BJ (cell line): ENCODE results near the gene NAT9. TPM values are rescaled to one million over a fixed set of nuclear protein-coding genes. Genes with fewer than 3 reads are reported as not detected.

Experiments
- CTCF ChIA-PET: fragments of 350-600 bp; formaldehyde crosslinking; extraction: SDS; loops from one replicate; lab custom pipeline; 2021; ENCODE audit warnings: antibody characterized with exemption, inconsistent platforms; lab: Yijun Ruan, JAX
- POLR2A ChIA-PET: fragments of 300-600 bp; sonication (Branson Sonifier 250); formaldehyde crosslinking; extraction: SDS; loops from one replicate; lab custom pipeline; 2021; ENCODE audit warnings: antibody characterized with exemption; lab: Charles Lee
- DNase-seq: peaks from one replicate; pipeline ENCODE4 v3.0.0-alpha.2; 2011; ENCODE audit warnings: low read depth
- H3K27me3 ChIP-seq: 2 replicates; pipeline ENCODE4 v1.6.0; 2011; ENCODE audit warnings: low read length; ENCODE audit not compliant: control insufficient read depth, insufficient read depth
- H3K36me3 ChIP-seq: 2 replicates; pipeline ENCODE4 v1.5.1; 2011; ENCODE audit warnings: low read length; ENCODE audit not compliant: control insufficient read depth, insufficient read depth
- H3K4me3 ChIP-seq: 2 replicates; pipeline ENCODE4 v1.5.1; 2011; ENCODE audit warnings: low read depth, mild to moderate bottlenecking, control low read depth, low read length
- CTCF ChIP-seq: IDR thresholded peaks from 2 replicates; pipeline ENCODE4 v1.5.1; 2011; ENCODE audit warnings: low read depth, mild to moderate bottlenecking, control low read depth, inconsistent platforms, low read length, moderate library complexity; ENCODE audit not compliant: insufficient read depth
- polyA plus RNA-seq: library from polyadenylated mRNA; depleted of rRNA; stranded (reverse); fragments of >200 nt; gene quantifications from 2 replicates; pipeline ENCODE4 v1.2.3, GENCODE V29; 2011

Gene NAT9
- polyA plus RNA-seq, 1 experiment = 50.6 TPM

GRCh38 chr17:74815550-74816370 is 39.6 kb upstream of the NAT9 start:
- ChIA-PET CTCF (interaction anchor here (1.5 kb wide), 1 partner anchor 24 kb away, joined by 4 read pairs; no protein-coding TSS in a partner anchor), POLR2A (no interaction called here)
- peaks cover 9% of the 10 kb centered on the region for H3K36me3 ChIP-seq
- H3K27me3 ChIP-seq = no peaks in the 10 kb centered on the region
- DNase-seq = no peak
- TF ChIP-seq CTCF = peak; percentile 21; the same call in 1 of the 2 replicates
- H3K4me3 ChIP-seq = no peak overlapping the region

DNA sequence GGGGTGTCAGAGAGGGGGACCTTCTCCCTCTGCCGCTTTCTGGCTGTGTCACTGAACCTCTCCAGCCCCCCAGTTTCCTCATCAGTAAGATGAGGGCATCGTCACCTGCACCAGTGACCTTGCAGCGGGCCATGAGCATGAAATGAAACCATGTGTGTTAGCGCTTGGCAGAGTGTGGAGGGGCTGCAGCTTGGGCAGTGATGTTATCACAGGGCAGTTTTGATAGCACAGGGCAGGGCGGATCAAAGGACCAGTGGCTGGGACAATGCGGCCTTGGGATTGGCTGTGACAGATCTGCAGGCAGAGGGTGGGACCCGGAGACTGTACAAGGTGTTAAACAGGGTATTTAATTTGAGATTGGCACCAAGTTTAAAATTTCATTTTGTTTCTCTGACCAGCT is 38.9 kb upstream of the NAT9 start:
- no peak for TF ChIP-seq CTCF
- peaks cover 4% of the 10 kb centered on the region for H3K36me3 ChIP-seq
- no peak for DNase-seq
- H3K27me3 ChIP-seq = no peaks in the 10 kb centered on the region
- CTCF ChIA-PET = interaction anchor here (1.5 kb wide), 1 partner anchor 24 kb away, joined by 4 read pairs; no protein-coding TSS in a partner anchor
- H3K4me3 ChIP-seq = no peak overlapping the region
- POLR2A ChIA-PET = no interaction called here

DNA sequence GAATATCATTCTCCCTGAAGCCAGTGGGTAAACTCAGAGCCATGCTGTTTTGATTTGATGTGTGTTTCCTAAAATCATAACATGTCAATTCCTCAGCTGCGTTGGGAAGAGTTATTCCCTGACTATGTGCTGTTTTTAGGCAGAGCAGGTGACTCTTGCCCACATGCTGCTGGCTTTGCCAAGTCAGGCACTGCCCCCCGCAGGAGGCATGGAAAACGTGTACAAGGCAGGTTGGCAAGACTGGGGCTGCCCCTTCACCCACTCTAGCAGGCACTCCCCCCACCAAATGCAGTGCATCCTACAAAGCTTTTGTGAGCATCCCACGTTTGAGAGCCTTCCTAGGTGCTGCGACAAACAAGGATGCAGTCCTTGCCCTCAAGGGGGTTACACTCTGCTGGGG is 38.3 kb upstream of the NAT9 start:
- H3K27me3 ChIP-seq = no peaks in the 10 kb centered on the region
- CTCF ChIA-PET = interaction anchor here (1.5 kb wide), 1 partner anchor 23 kb away, joined by 4 read pairs; no protein-coding TSS in a partner anchor
- TF ChIP-seq CTCF = no peak
- DNase-seq = no peak
- H3K36me3 ChIP-seq = peaks cover 2% of the 10 kb centered on the region
- no peak overlapping the region for H3K4me3 ChIP-seq
- POLR2A ChIA-PET = no interaction called here

DNA sequence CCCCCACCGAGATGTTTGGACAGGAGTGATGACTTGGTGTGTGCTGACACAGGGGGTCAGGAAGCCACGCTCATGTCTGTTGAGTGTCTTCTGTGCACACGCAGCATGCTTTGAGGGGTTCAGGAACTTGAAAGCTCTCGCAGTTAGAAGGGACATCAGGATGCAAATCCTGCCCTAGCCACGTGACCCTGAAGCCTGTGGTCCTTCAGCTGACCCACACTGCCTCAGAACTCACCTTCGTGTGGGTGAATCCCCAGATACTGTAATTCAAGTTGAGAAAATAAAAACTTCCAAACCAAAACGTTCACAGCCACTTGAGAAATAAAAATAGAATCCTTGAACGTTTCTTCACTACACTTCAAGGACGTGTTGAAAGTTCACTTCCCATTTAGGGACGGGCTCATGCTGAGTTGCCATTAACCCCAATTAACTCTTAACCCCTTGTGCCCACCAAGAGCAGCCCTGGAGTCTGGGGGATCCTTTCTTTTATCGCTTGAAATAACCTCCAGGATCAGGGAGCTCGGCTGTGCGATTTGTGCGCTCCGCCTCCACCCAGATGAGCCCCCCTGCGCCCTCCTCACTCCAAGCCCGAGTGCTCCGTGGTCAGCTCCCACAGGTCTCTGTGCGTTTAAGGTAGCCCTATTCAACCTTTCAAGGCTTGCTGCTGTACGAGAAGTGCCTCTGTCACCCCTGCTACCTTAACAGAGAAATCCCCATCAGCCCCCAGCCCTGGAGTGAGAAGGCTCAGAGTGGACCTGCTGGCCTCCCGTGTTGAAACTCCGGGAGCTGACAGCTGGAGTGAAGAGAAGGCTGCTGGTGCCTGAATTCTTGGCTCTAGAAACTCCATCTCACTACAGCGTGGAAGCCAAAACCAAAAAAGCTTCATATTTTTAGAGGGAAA is 36.2 kb upstream of the NAT9 start:
- Histone ChIP-seq H3K36me3 (peaks cover 2% of the 10 kb centered on the region), H3K27me3 (no peaks in the 10 kb centered on the region), H3K4me3 (no peak overlapping the region)
- CTCF ChIA-PET = interaction anchor here (0.9 to 1.7 kb wide), 5 partner anchors 16 to 603 kb away, joined by 3 to 4 read pairs (median 3); no protein-coding TSS in a partner anchor
- no peak for TF ChIP-seq CTCF
- POLR2A ChIA-PET = no interaction called here
- DNase-seq = no peak
